Gastroesophageal sphincter (tissue), 3 donors: ENCODE data around the gene CSPG4.

Experiments
- CTCF ChIP-seq, 4 experiments: fragments of 200-600 bp in 2 of 4; fragments of 450-650 bp in 2 of 4; sonication (generic) in 1 of 4; IDR thresholded peaks; one replicate each; pipeline ENCODE4 v1.5.1; 2017 to 2019; ENCODE audit warnings: antibody characterized with exemption in 4 of 4, mild to moderate bottlenecking in 2 of 4, moderate library complexity in 2 of 4
- EP300 ChIP-seq: sonication (generic); formaldehyde crosslinking; IDR thresholded peaks from one replicate; pipeline ENCODE4 v1.6.1; 2017; ENCODE audit warnings: antibody characterized with exemption, mild to moderate bottlenecking
- POLR2A ChIP-seq, 2 donors: fragments of 450-650 bp; IDR thresholded peaks; one replicate each; pipeline ENCODE4 v1.6.1; 2017; ENCODE audit warnings: antibody characterized with exemption in 2 of 2, mild to moderate bottlenecking in 2 of 2, moderate library complexity in 1 of 2
- POLR2AphosphoS5 ChIP-seq: sonication (generic); formaldehyde crosslinking; IDR thresholded peaks from one replicate; pipeline ENCODE4 v1.6.1; 2017; ENCODE audit warnings: antibody characterized with exemption

- TF ChIP-seq EP300 (no peak), POLR2AphosphoS5 (peak; percentile 91), POLR2A (IDR thresholded peaks at IDR 0.05) (no peak), CTCF (IDR thresholded peaks at IDR 0.05) (peak in 3 of 4 experiments; percentile 41 to 66 (median 54))
Observed at GRCh38 chr15:75694241-75695182, 18.1 kb downstream of the CSPG4 start.
